GM20000 (cell line): ENCODE measurements around the gene PSMB2.

Experiments
- DNase-seq: peaks from one replicate; pipeline ENCODE4 v3.0.0; 2012; ENCODE audit warnings: low spot score
- CTCF ChIP-seq: IDR thresholded peaks from 2 replicates; pipeline ENCODE4 v1.5.1; 2012; ENCODE audit warnings: mild to moderate bottlenecking, control low read depth; ENCODE audit errors: extremely low read depth, missing control alignments

The PSMB2 gene

GRCh38 chr1:35554266-35555211, 86.8 kb downstream of the PSMB2 start:
- no peak for DNase-seq
- no peak for TF ChIP-seq CTCF

GRCh38 chr1:35553851-35554250, 87.5 kb downstream of the PSMB2 start:
- no peak for TF ChIP-seq CTCF
- no peak for DNase-seq
